GM10266 (cell line): Measurements from ENCODE around the gene TCF7.

Experiments used
- DNase-seq: peaks from one replicate; pipeline ENCODE4 v3.0.0; 2012; ENCODE audit errors: extremely low spot score
- TF ChIP-seq, protein P1 (sequence below): IDR thresholded peaks from 2 replicates; pipeline ENCODE4 v1.5.1; 2012; ENCODE audit warnings: mild to moderate bottlenecking, low read depth; ENCODE audit not compliant: control insufficient read depth, insufficient read depth; ENCODE audit errors: missing control alignments

TCF7 gene

DNA sequence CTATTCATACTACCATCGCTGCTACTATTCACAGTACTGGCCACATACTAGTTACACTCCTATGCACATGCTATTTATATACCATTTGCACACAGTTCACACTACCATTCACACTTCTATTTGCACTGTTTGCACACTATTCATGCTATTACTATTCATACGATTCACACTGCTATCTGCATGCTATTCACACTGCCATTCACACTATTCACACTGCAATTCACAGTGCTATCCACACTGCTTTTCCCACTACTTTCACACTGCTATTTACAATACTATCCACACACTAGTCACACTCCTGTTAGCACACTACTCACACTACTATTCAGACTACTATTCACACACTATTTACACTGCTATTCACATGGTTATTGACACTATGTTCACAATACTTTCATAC is 39.4 kb upstream of the TCF7 start:
- TF ChIP-seq, protein P1, sequence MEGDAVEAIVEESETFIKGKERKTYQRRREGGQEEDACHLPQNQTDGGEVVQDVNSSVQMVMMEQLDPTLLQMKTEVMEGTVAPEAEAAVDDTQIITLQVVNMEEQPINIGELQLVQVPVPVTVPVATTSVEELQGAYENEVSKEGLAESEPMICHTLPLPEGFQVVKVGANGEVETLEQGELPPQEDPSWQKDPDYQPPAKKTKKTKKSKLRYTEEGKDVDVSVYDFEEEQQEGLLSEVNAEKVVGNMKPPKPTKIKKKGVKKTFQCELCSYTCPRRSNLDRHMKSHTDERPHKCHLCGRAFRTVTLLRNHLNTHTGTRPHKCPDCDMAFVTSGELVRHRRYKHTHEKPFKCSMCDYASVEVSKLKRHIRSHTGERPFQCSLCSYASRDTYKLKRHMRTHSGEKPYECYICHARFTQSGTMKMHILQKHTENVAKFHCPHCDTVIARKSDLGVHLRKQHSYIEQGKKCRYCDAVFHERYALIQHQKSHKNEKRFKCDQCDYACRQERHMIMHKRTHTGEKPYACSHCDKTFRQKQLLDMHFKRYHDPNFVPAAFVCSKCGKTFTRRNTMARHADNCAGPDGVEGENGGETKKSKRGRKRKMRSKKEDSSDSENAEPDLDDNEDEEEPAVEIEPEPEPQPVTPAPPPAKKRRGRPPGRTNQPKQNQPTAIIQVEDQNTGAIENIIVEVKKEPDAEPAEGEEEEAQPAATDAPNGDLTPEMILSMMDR = no peak
- DNase-seq = no peak

DNA sequence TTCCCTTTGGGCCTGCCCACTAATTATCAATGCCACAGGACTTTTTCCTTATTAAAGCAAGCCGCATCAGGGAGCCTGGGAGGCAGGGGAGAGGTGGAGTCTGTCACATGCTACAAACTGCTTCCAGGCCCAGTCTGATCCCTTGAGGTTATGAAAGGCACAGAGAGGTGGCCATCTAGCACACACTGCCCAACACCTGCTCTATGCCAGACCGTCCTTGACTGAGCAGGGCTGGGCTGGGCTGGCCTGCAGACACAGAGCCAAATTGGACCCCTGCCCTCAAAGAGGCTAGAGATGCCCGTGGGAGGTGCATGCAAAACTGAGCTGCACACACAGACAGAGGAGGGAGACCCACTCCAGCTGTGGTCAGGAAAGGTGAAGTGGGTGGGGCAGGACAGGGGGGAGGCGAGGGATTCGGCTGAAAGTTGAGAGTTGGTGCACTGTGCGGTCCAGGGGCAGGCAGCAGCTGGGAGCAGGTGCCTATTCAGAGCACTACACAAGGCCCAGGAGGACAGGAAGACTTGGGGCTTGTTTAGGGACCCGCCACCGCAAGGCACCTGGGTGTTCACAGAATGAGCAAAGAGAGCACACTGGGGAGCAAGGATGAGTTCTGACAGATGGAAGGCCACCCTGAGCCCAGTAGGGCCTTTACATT is 36.4 kb upstream of the TCF7 start:
- DNase-seq = no peak
- TF ChIP-seq, protein P1 = no peak

DNA sequence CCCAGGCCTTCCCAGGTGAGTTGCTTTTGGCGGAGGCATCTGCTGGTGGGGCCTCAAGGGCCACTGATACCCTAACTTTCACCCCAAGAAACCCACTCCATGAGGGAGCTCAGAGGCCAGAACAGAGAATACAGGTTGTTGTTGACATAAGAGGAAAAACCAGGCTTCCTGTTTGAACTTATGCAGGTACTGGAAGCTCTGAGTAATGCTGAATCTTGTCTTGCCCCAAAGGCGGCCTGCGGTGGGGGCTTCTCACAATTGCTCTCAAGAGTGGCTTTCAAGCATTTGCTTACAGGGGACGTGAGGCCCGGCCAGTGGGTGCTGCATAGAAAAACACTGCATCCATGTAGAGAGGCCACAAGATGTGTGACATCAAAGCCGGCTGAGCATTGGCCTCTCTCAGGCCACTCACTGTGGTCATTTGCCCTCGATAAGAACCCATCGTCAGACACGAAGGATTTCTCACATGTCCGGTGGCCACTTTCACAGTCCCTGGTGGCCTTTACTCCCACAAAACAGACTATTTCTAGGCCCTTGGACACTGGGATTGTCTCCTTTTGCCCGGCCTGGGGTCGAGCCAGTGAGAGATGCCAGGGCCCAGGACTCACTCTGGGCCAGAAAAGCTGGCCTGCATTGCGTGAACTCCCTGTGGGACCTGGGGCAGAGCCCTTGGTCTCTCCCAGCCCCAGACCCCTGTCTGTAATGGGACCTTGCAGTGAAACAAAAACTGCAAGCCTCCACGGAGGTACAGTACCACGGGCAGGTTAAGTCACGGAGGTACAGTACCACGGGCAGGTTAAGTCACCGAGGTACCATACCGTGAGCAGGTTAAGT is 34.5 kb upstream of the TCF7 start:
- TF ChIP-seq, protein P1 = no peak
- no peak for DNase-seq

DNA sequence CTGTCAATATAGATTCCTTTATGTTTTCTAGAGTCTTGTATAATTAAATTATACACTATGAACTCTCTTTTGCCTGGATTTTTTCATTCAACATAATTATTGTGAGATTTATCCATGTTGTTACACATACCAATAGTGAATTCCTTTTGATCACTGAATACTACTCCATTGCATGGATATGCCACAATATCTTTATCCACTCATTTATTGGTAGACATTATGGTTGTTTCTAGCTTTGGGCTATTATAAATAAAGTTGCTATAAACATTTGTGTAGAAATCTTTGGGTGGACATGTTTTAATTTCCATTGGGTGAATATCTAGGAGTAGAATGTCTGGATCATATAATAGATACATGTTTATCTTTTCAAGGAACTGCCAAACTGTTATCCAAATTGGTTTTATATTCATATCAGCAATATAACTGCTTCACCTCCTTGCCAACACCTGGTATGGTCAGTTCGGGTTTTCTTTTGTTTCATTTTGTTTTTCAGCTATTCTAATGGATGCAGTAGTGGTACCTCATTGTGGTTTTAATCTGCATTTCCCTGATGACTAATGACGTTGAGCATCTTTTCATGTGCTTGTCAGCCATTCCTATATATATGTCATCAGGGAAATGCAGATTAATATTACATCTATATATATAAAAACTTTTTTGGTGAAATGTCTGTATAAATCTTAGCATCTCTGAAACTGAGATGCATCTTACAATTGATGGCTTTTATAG is 32.1 kb upstream of the TCF7 start:
- DNase-seq = no peak
- TF ChIP-seq, protein P1 = no peak

DNA sequence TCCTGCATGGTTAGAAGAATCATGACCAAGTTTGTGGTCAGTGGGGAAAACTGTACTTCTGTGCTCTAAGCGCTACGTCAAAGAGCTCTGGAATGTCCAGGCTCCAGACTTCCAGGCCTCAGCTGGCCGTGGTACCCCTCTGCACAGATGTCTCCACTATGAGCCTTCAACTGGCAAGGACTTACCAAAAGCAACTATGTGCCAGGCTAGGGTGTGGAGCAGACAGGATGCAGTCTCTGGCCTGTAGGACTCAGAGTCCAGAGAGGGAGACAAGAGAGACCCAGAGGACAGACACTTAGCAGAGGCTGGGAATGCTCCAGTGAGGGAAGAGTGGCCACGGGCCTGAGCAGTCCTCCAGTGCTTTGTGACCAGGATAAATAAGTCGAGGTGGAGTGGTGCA is 31.0 kb upstream of the TCF7 start:
- DNase-seq = no peak
- TF ChIP-seq, protein P1 = no peak

DNA sequence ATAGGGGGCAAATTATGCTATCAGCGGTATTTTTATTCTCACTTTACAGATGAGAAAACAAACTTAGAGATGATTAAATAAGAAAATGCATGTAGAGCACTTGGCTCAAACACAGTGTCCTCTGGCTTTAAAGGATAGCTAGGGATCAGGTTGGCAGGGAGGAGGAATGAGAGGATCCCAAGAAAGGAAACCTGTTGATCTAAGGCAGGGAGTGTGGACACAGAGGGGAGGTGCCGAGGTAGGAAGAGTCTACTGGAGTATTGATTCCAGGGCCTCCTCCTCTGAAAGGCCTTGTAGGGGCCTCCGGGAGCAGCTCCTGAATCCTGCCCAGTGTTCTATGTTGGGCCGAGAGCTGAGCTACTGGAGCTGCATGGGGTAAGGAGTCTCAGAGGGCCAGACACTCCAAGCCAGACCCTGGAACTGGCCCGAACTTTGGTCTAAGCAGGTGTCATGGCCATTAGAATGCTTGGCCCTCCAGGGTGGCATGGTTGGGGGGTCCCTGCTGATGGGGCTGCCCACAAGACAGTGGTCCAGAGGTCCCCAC is 30.4 kb upstream of the TCF7 start:
- TF ChIP-seq, protein P1 = no peak
- no peak for DNase-seq
